HepG2 (cell line): ENCODE results near the gene NAT14. TPM values are rescaled to one million over a fixed set of nuclear protein-coding genes. Genes with fewer than 3 reads are reported as not detected.

ENCODE experiments used
- GZF1 ChIP-seq: sonication (generic); formaldehyde crosslinking; IDR thresholded peaks from 2 replicates; pipeline ENCODE4 v1.5.1; 2020; ENCODE audit warnings: mild to moderate bottlenecking, missing genetic modification reagents
- SNAPC4 ChIP-seq: sonication (generic); formaldehyde crosslinking; IDR thresholded peaks from 2 replicates; pipeline ENCODE4 v1.4.0; 2020; ENCODE audit warnings: mild to moderate bottlenecking, missing genetic modification reagents
- polyA plus RNA-seq, 8 experiments: library from polyadenylated mRNA; depleted of rRNA in 3 of 8; stranded (reverse) in 7 of 8; unstranded in 1 of 8; fragments of >200 nt; fragmentation: Illumina TruSeq in 4 of 8; extraction: Trizol in 4 of 8; gene quantifications; 2 replicates each; pipeline versions ENCODE4 v1.2.1 to v1.2.3, GENCODE V29; 2011 to 2016; ENCODE audit warnings: low read depth in 4 of 8, missing spikeins in 1 of 8, mixed read lengths in 1 of 8; ENCODE audit not compliant: insufficient read depth in 1 of 8
- total RNA-seq, 5 experiments: library from RNA; depleted of rRNA; stranded (reverse); fragments of >200 nt; fragmentation: Illumina TruSeq; extraction: Trizol; gene quantifications; 2 replicates each; pipeline ENCODE4 v1.2.3, GENCODE V29; 2016; ENCODE audit warnings: low read depth in 1 of 5
- TF ChIP-seq, protein P1 (sequence below), 2 experiments: sonication (generic) in 1 of 2; formaldehyde crosslinking in 1 of 2; IDR thresholded peaks; 2 replicates each; pipeline versions ENCODE4 v1.5.1 to v1.6.1; 2011 to 2020; ENCODE audit warnings: borderline replicate concordance in 1 of 2, low read depth in 1 of 2, low read length in 1 of 2, mild to moderate bottlenecking in 1 of 2, missing genetic modification reagents in 1 of 2, moderate library complexity in 1 of 2

The NAT14 gene
- total and polyA plus RNA-seq, 2 of the 13 experiments (the other 11 are each of a cell fraction or from before 2014, with no cell fraction given), result 20.7 to 22.3 TPM

- TF ChIP-seq SNAPC4 (CRISPR knock-in tag), result no peak
- TF ChIP-seq, protein P1, sequence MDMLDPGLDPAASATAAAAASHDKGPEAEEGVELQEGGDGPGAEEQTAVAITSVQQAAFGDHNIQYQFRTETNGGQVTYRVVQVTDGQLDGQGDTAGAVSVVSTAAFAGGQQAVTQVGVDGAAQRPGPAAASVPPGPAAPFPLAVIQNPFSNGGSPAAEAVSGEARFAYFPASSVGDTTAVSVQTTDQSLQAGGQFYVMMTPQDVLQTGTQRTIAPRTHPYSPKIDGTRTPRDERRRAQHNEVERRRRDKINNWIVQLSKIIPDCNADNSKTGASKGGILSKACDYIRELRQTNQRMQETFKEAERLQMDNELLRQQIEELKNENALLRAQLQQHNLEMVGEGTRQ (IDR thresholded peaks at IDR 0.05; ENCODE audit: low read depth, low read length), result no peak
- TF ChIP-seq, protein P1 (CRISPR knock-in tag; IDR thresholded peaks at IDR 0.05; ENCODE audit: borderline replicate concordance), result no peak
- no peak for TF ChIP-seq GZF1 (CRISPR knock-in tag)
Measured at GRCh38 chr19:55456347-55456746, 28.6 kb upstream of the NAT14 start (continued).
